Measurements from ENCODE around the gene NPAS3.

DNA sequence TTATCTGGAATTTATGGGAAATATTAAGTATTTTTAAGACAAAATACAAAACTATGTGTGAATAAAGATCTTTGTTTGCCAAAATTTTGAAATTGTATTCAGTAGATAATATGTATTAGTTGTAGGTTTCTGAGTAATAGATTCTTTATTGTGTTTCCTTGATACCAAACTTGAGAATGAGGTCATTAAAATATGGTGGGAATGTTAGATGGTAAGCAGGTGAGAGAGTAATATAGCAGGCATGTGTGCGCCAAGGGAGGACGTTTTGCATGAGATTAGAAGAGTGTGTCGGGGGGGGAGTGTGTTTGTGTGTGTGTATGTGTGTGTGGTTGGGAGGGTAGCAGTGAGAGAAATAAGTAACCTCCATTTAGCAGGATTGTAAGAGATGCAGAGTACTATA, 376.5 kb downstream of the NPAS3 start:
- TF ChIP-seq, protein P1, sequence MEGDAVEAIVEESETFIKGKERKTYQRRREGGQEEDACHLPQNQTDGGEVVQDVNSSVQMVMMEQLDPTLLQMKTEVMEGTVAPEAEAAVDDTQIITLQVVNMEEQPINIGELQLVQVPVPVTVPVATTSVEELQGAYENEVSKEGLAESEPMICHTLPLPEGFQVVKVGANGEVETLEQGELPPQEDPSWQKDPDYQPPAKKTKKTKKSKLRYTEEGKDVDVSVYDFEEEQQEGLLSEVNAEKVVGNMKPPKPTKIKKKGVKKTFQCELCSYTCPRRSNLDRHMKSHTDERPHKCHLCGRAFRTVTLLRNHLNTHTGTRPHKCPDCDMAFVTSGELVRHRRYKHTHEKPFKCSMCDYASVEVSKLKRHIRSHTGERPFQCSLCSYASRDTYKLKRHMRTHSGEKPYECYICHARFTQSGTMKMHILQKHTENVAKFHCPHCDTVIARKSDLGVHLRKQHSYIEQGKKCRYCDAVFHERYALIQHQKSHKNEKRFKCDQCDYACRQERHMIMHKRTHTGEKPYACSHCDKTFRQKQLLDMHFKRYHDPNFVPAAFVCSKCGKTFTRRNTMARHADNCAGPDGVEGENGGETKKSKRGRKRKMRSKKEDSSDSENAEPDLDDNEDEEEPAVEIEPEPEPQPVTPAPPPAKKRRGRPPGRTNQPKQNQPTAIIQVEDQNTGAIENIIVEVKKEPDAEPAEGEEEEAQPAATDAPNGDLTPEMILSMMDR (IDR thresholded peaks at IDR 0.05): no peak
- TF ChIP-seq POLR2A (IDR thresholded peaks at IDR 0.05): no peak
